Gastrocnemius medialis (tissue), 4 donors: Measurements from ENCODE around the gene RACGAP1. TPM values are rescaled to one million over a fixed set of nuclear protein-coding genes. Genes with fewer than 3 reads are reported as not detected.

Source experiments
- ATAC-seq, 2 donors: fragments of 150-250 bp; one replicate each; pipeline ENCODE4 v1.9.1; 2016
- DNase-seq, 2 donors: peaks; one replicate each; pipeline ENCODE4 v3.0.0-alpha.2; 2019
- H3K27ac ChIP-seq, 4 donors: fragments of 200-600 bp; sonication (generic); 1 replicate in 1 of 4; 2 replicates in 3 of 4; pipeline ENCODE4 v1.5.1; 2016 to 2018; ENCODE audit warnings: mild to moderate bottlenecking in 2 of 4, moderate library complexity in 1 of 4
- H3K27me3 ChIP-seq, 3 donors: fragments of 200-600 bp; sonication (generic) in 2 of 3; 1 replicate in 1 of 3; 2 replicates in 2 of 3; pipeline versions ENCODE4 v1.5.1 to v1.6.0; 2016 to 2019; ENCODE audit warnings: mild to moderate bottlenecking in 1 of 3, moderate library complexity in 1 of 3
- H3K36me3 ChIP-seq, 2 donors: fragments of 200-600 bp; sonication (generic) in 1 of 2; one replicate each; pipeline ENCODE4 v1.5.1; 2017 to 2018
- H3K4me1 ChIP-seq, 2 donors: fragments of 200-600 bp; sonication (generic) in 1 of 2; one replicate each; pipeline ENCODE4 v1.5.1; 2016 to 2017; ENCODE audit warnings: mild to moderate bottlenecking in 2 of 2
- H3K4me3 ChIP-seq, 4 donors: fragments of 200-600 bp; sonication (generic) in 3 of 4; 1 replicate in 1 of 4; 2 replicates in 3 of 4; pipeline ENCODE4 v1.5.1; 2016 to 2019; ENCODE audit warnings: mild to moderate bottlenecking in 2 of 4
- H3K9me3 ChIP-seq, 3 donors: fragments of 200-600 bp; sonication (generic) in 2 of 3; 1 replicate in 1 of 3; 2 replicates in 2 of 3; pipeline ENCODE4 v1.5.1; 2016 to 2019
- POLR2A ChIP-seq, 2 donors: fragments of 450-650 bp; IDR thresholded peaks; one replicate each; pipeline ENCODE4 v1.6.1; 2017; ENCODE audit warnings: antibody characterized with exemption in 2 of 2, mild to moderate bottlenecking in 2 of 2, moderate library complexity in 2 of 2
- in situ Hi-C, 4 donors: fragments of 200-750 bp; cut with MboI; loops; one replicate each; pipeline versions ENCODE4 v1.15.0 to v1.8.0; 2017; ENCODE audit warnings: low sequenced_read_pairs in 4 of 4
- intact Hi-C: fragments of 100-400 bp; cut with DNase I; formaldehyde crosslinking; loops from one replicate; pipeline ENCODE4 v1.15.1; 2023; ENCODE audit warnings: low total_unique reads
- total RNA-seq, 4 donors: library from RNA; depleted of rRNA; stranded (reverse); fragments of >200 nt; gene quantifications; one replicate each; pipeline versions ENCODE4 v1.1.0 to v1.2.3, GENCODE V29; 2016
- TF ChIP-seq, protein P1 (sequence below), 5 experiments: fragments of 450-650 bp in 3 of 5; fragments of 200-600 bp in 2 of 5; sonication (generic) in 2 of 5; IDR thresholded peaks in 4 of 5; conservative IDR thresholded peaks in 1 of 5; 1 replicate in 4 of 5; 2 replicates in 1 of 5; pipeline ENCODE4 v1.5.1; 2016 to 2019; ENCODE audit warnings: antibody characterized with exemption in 5 of 5, mild to moderate bottlenecking in 3 of 5, moderate library complexity in 3 of 5

The RACGAP1 gene
- total RNA-seq, 4 donors from 2014 or later: 5.6 to 13.3 (median 6.5) TPM

GRCh38 chr12:49972641-49973360 lies 52.5 kb downstream of the RACGAP1 start, which contains the start of gene AQP6:
TSS of gene AQP6 (plus strand) at chr12:49972947. CDS start at chr12:49973174, 227 bp downstream.
- no peaks in the 10 kb centered on the region for H3K4me1 ChIP-seq
- in situ Hi-C loops: loop anchor here in 3 of 4 donors (5.0 kb wide), 3 partner anchors 80 to 94 kb away; partner anchors contain the start of gene ASIC1 (in 1 of the 3)
- intact Hi-C loops: no loop called here
- no peak for ATAC-seq
- no peak within 1 kb of the TSS for H3K27ac ChIP-seq
- H3K9me3 ChIP-seq: no peaks in the 10 kb centered on the region
- H3K27me3 ChIP-seq: peaks cover 4 to 17% (median 5%) of the 10 kb centered on the region in 3 donors
- no peaks in the 10 kb centered on the region for H3K36me3 ChIP-seq
- TF ChIP-seq, protein P1, sequence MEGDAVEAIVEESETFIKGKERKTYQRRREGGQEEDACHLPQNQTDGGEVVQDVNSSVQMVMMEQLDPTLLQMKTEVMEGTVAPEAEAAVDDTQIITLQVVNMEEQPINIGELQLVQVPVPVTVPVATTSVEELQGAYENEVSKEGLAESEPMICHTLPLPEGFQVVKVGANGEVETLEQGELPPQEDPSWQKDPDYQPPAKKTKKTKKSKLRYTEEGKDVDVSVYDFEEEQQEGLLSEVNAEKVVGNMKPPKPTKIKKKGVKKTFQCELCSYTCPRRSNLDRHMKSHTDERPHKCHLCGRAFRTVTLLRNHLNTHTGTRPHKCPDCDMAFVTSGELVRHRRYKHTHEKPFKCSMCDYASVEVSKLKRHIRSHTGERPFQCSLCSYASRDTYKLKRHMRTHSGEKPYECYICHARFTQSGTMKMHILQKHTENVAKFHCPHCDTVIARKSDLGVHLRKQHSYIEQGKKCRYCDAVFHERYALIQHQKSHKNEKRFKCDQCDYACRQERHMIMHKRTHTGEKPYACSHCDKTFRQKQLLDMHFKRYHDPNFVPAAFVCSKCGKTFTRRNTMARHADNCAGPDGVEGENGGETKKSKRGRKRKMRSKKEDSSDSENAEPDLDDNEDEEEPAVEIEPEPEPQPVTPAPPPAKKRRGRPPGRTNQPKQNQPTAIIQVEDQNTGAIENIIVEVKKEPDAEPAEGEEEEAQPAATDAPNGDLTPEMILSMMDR (IDR thresholded peaks at IDR 0.05 in 4 of 5, conservative IDR thresholded peaks at IDR 0.05 in 1 of 5): no peak
- no peak for TF ChIP-seq POLR2A (IDR thresholded peaks at IDR 0.05)
- DNase-seq: no peak
- H3K4me3 ChIP-seq: no peak within 1 kb of the TSS

- Histone ChIP-seq H3K4me3 (no peak overlapping the region), H3K9me3 (no peaks in the 10 kb centered on the region), H3K27ac (no peak overlapping the region), H3K4me1 (peaks cover 0 to 4% of the 10 kb centered on the region in 2 donors), H3K36me3 (no peaks in the 10 kb centered on the region), H3K27me3 (peaks cover 4 to 21% (median 10%) of the 10 kb centered on the region in 3 donors)
- DNase-seq: no peak
- intact Hi-C loops (no loop called here), in situ Hi-C loops (loop anchor here in 3 of 4 donors (5.0 kb wide), 3 partner anchors 80 to 95 kb away; partner anchors contain the start of gene ASIC1 (in 1 of the 3))
- ATAC-seq: no peak
- TF ChIP-seq, protein P1 (IDR thresholded peaks at IDR 0.05 in 4 of 5, conservative IDR thresholded peaks at IDR 0.05 in 1 of 5): no peak
- TF ChIP-seq POLR2A (IDR thresholded peaks at IDR 0.05): no peak
Observed at GRCh38 chr12:49972129-49972528, 53.2 kb downstream of the RACGAP1 start.

DNA sequence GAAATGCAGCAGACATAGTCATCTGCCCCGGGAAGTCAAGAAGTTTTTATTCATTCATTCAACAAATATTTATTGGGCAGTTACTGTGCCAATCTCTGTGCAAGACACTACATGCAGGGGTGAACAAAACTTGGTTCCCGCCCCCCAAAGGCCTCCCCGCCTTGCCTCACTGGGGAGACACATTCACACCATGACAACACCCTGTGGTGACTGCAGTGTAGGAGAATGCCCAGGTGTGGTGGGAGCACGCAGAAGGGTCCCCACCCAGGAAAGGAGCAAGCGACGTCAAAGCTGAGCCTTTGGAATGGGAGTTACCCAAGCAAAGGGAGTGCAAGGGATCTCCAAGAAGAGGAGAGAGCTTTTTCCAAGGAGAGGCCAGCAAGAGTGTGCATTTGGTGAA lies 54.2 kb downstream of the RACGAP1 start:
- intact Hi-C loops: no loop called here

GRCh38 chr12:49970658-49971057 lies 54.6 kb downstream of the RACGAP1 start:
- no peak for TF ChIP-seq POLR2A (IDR thresholded peaks at IDR 0.05)
- TF ChIP-seq, protein P1 (IDR thresholded peaks at IDR 0.05 in 4 of 5, conservative IDR thresholded peaks at IDR 0.05 in 1 of 5): no peak
- in situ Hi-C loops (loop anchor here in 3 of 4 donors (5.0 kb wide), 3 partner anchors 82 to 97 kb away; partner anchors contain the start of gene ASIC1 (in 1 of the 3)), intact Hi-C loops (no loop called here)
- peaks cover 4 to 21% (median 10%) of the 10 kb centered on the region in 3 donors for H3K27me3 ChIP-seq
- H3K4me1 ChIP-seq: peaks cover 0 to 5% of the 10 kb centered on the region in 2 donors
- no peak overlapping the region for H3K4me3 ChIP-seq
- no peak overlapping the region for H3K27ac ChIP-seq
- H3K36me3 ChIP-seq: no peaks in the 10 kb centered on the region
- no peaks in the 10 kb centered on the region for H3K9me3 ChIP-seq
- DNase-seq (no peak), ATAC-seq (no peak)

More for the DNA sequence above, 54.2 kb downstream of the RACGAP1 start:
- Histone ChIP-seq H3K4me1 (peaks cover 0 to 5% of the 10 kb centered on the region in 2 donors), H3K27me3 (peaks cover 4 to 21% (median 10%) of the 10 kb centered on the region in 3 donors), H3K27ac (no peak overlapping the region), H3K36me3 (no peaks in the 10 kb centered on the region), H3K9me3 (no peaks in the 10 kb centered on the region), H3K4me3 (no peak overlapping the region)
- DNase-seq: no peak
- ATAC-seq: no peak
- in situ Hi-C loops: loop anchor here in 3 of 4 donors (5.0 kb wide), 3 partner anchors 81 to 96 kb away; partner anchors contain the start of gene ASIC1 (in 1 of the 3)
- TF ChIP-seq, protein P1 (IDR thresholded peaks at IDR 0.05 in 4 of 5, conservative IDR thresholded peaks at IDR 0.05 in 1 of 5): no peak
- TF ChIP-seq POLR2A (IDR thresholded peaks at IDR 0.05): no peak
